IMR-90 (cell line): ENCODE data around the gene GMPR. TPM values are rescaled to one million over a fixed set of nuclear protein-coding genes. Genes with fewer than 3 reads are reported as not detected.

ENCODE experiments used
- ATAC-seq: fragments of 200-7000 bp; cut with Tn5 transposase; 2 replicates; pipeline ENCODE4 v1.9.1; 2020; ENCODE audit warnings: low read depth, mild to moderate bottlenecking, moderate library complexity
- BruUV-seq: library from RNA; stranded (reverse); fragments of 400-500 nt; replicated peaks from 2 replicates; lab custom pipeline; 2021; lab: Mats Ljungman, UMichigan
- CTCF ChIA-PET: fragments of 300-600 bp; formaldehyde crosslinking; extraction: SDS; loops from one replicate; lab custom pipeline; 2021; ENCODE audit warnings: antibody characterized with exemption; lab: Yijun Ruan, JAX
- POLR2A ChIA-PET: fragments of 300-600 bp; sonication (Branson Sonifier 250); formaldehyde crosslinking; loops from one replicate; lab custom pipeline; 2022; ENCODE audit warnings: antibody characterized with exemption; ENCODE audit not compliant: unreplicated experiment; lab: Charles Lee
- DNase-seq: peaks from one replicate; pipeline ENCODE4 v3.0.0; 2013
- H2AFZ ChIP-seq: replicated peaks from 2 replicates; pipeline ENCODE3; 2013; ENCODE audit warnings: low read length, mild to moderate bottlenecking; ENCODE audit not compliant: poor library complexity
- H2AK5ac ChIP-seq: 2 replicates; pipeline ENCODE4 v1.6.1; 2013; ENCODE audit warnings: low read depth, low read length, inconsistent platforms
- H2AK9ac ChIP-seq: replicated peaks from 2 replicates; pipeline ENCODE3; 2013; ENCODE audit warnings: mild to moderate bottlenecking, low read depth, low read length, moderate library complexity; ENCODE audit not compliant: poor library complexity
- H2BK120ac ChIP-seq: 2 replicates; pipeline ENCODE4 v1.6.1; 2013; ENCODE audit warnings: low read depth, low read length, inconsistent platforms
- H2BK15ac ChIP-seq: 3 replicates; pipeline ENCODE4 v1.6.1; 2013; ENCODE audit warnings: low read depth, low read length, inconsistent platforms
- H2BK20ac ChIP-seq: 2 replicates; pipeline ENCODE4 v1.6.1; 2013; ENCODE audit warnings: low read depth, mild to moderate bottlenecking, inconsistent platforms, low read length, moderate library complexity
- H2BK5ac ChIP-seq: 2 replicates; pipeline ENCODE4 v1.6.1; 2013; ENCODE audit warnings: mild to moderate bottlenecking, low read depth, low read length, inconsistent platforms; ENCODE audit not compliant: poor library complexity, severe bottlenecking
- H3K14ac ChIP-seq: replicated peaks from 2 replicates; pipeline ENCODE4 v1.6.1; 2013; ENCODE audit warnings: low read depth, low read length, inconsistent platforms
- H3K18ac ChIP-seq: 2 replicates; pipeline ENCODE4 v1.6.1; 2013; ENCODE audit warnings: low read depth, low read length, control low read depth
- H3K23ac ChIP-seq: 2 replicates; pipeline ENCODE4 v1.6.1; 2013; ENCODE audit warnings: low read depth, low read length, inconsistent platforms
- H3K27ac ChIP-seq: 2 replicates; pipeline ENCODE4 v1.5.1; 2013; ENCODE audit warnings: mild to moderate bottlenecking, control low read depth, low read length; ENCODE audit not compliant: insufficient read depth
- H3K27me3 ChIP-seq: 2 replicates; pipeline ENCODE4 v1.6.1; 2013; ENCODE audit warnings: low read length; ENCODE audit not compliant: control insufficient read depth, insufficient read depth
- H3K36me3 ChIP-seq: 2 replicates; pipeline ENCODE4 v1.6.1; 2013; ENCODE audit warnings: low read length, mixed read lengths; ENCODE audit not compliant: control insufficient read depth, insufficient read depth
- H3K4ac ChIP-seq: 2 replicates; pipeline ENCODE4 v1.6.1; 2013; ENCODE audit warnings: low read depth, low read length, inconsistent platforms
- H3K4me1 ChIP-seq: 2 replicates; pipeline ENCODE4 v1.6.1; 2013; ENCODE audit warnings: low read length, mixed read lengths; ENCODE audit not compliant: control insufficient read depth, insufficient read depth
- H3K4me2 ChIP-seq: 2 replicates; pipeline ENCODE4 v1.6.1; 2013; ENCODE audit warnings: low read depth, mild to moderate bottlenecking, control low read depth, low read length, moderate library complexity
- H3K4me3 ChIP-seq: 2 replicates; pipeline ENCODE4 v1.5.1; 2013; ENCODE audit warnings: low read depth, mild to moderate bottlenecking, control low read depth, low read length, moderate library complexity; ENCODE audit not compliant: insufficient read depth
- H3K56ac ChIP-seq: 2 replicates; pipeline ENCODE4 v1.6.1; 2013; ENCODE audit warnings: low read length, inconsistent platforms; ENCODE audit not compliant: insufficient read depth; ENCODE audit errors: extremely low read depth
- H3K79me1 ChIP-seq, 2 experiments: 2 replicates each; pipeline ENCODE4 v1.6.1; 2013; ENCODE audit warnings: low read length in 2 of 2, inconsistent platforms in 1 of 2, low read depth in 1 of 2
- H3K9ac ChIP-seq: 2 replicates; pipeline ENCODE4 v1.6.1; 2013; ENCODE audit warnings: low read depth, low read length, control low read depth
- H3K9me1 ChIP-seq: 2 replicates; pipeline ENCODE4 v1.6.1; 2013; ENCODE audit warnings: low read length, inconsistent platforms; ENCODE audit not compliant: insufficient read depth
- H3K9me3 ChIP-seq: 2 replicates; pipeline ENCODE4 v1.6.1; 2013; ENCODE audit warnings: low read length; ENCODE audit not compliant: control insufficient read depth, insufficient read depth
- H4K20me1 ChIP-seq: 2 replicates; pipeline ENCODE4 v1.6.1; 2013; ENCODE audit warnings: low read length, inconsistent platforms; ENCODE audit not compliant: insufficient read depth
- H4K5ac ChIP-seq: 2 replicates; pipeline ENCODE4 v1.6.1; 2013; ENCODE audit warnings: mild to moderate bottlenecking, low read depth, low read length, control low read depth
- H4K8ac ChIP-seq, 2 experiments: 2 replicates each; pipeline ENCODE4 v1.6.1; 2013; ENCODE audit warnings: low read depth in 2 of 2, low read length in 2 of 2, control low read depth in 1 of 2, inconsistent platforms in 1 of 2
- H4K91ac ChIP-seq: 2 replicates; pipeline ENCODE4 v1.6.1; 2013; ENCODE audit warnings: low read depth, low read length, inconsistent platforms; ENCODE audit not compliant: insufficient read depth
- BHLHE40 ChIP-seq: fragments of 150-350 bp; IDR thresholded peaks from 2 replicates; pipeline ENCODE4 v1.6.1; 2016; ENCODE audit warnings: mild to moderate bottlenecking, low read depth, low read length
- CEBPB ChIP-seq: IDR thresholded peaks from 2 replicates; pipeline ENCODE4 v1.6.1; 2012; ENCODE audit warnings: low read depth, low read length, improper control_type of control experiment
- CHD1 ChIP-seq: IDR thresholded peaks from 2 replicates; pipeline ENCODE4 v1.6.1; 2012; ENCODE audit warnings: low read depth, low read length, improper control_type of control experiment
- ELK1 ChIP-seq: fragments of 150-350 bp; IDR thresholded peaks from 2 replicates; pipeline ENCODE4 v1.6.1; 2016; ENCODE audit warnings: low read depth, mild to moderate bottlenecking, low read length, moderate library complexity, borderline replicate concordance
- FOS ChIP-seq: fragments of 150-350 bp; IDR thresholded peaks from 2 replicates; pipeline ENCODE4 v1.6.1; 2016; ENCODE audit warnings: low read depth, low read length
- MAFK ChIP-seq: IDR thresholded peaks from 2 replicates; pipeline ENCODE4 v1.6.1; 2012; ENCODE audit warnings: low read depth, low read length, improper control_type of control experiment
- MAZ ChIP-seq: IDR thresholded peaks from 2 replicates; pipeline ENCODE4 v1.6.1; 2012; ENCODE audit warnings: low read depth, mild to moderate bottlenecking, low read length, improper control_type of control experiment, moderate library complexity, borderline replicate concordance
- MXI1 ChIP-seq: IDR thresholded peaks from 2 replicates; pipeline ENCODE4 v1.6.1; 2012; ENCODE audit warnings: low read depth, mild to moderate bottlenecking, low read length, moderate library complexity, borderline replicate concordance
- NFE2L2 ChIP-seq: fragments of 150-350 bp; IDR thresholded peaks from 2 replicates; pipeline ENCODE4 v1.6.1; 2016; ENCODE audit warnings: low read depth, mild to moderate bottlenecking, low read length
- POLR2A ChIP-seq: IDR thresholded peaks from 2 replicates; pipeline ENCODE4 v1.6.1; 2012; ENCODE audit warnings: mild to moderate bottlenecking, low read depth, low read length
- RAD21 ChIP-seq: IDR thresholded peaks from 2 replicates; pipeline ENCODE4 v1.6.1; 2012; ENCODE audit warnings: low read length, improper control_type of control experiment
- RCOR1 ChIP-seq: IDR thresholded peaks from 2 replicates; pipeline ENCODE4 v1.6.1; 2012; ENCODE audit warnings: mild to moderate bottlenecking, low read length, improper control_type of control experiment; ENCODE audit not compliant: insufficient replicate concordance
- RFX5 ChIP-seq: IDR thresholded peaks from 2 replicates; pipeline ENCODE4 v1.8.0; 2012; ENCODE audit warnings: low read depth, mild to moderate bottlenecking, low read length, moderate library complexity
- SMC3 ChIP-seq: fragments of 150-350 bp; IDR thresholded peaks from 2 replicates; pipeline ENCODE4 v1.6.1; 2016; ENCODE audit warnings: low read depth, mild to moderate bottlenecking, antibody characterized with exemption, low read length, moderate library complexity
- USF2 ChIP-seq: fragments of 150-350 bp; IDR thresholded peaks from 2 replicates; pipeline ENCODE4 v1.6.1; 2017; ENCODE audit warnings: mild to moderate bottlenecking, antibody characterized with exemption, low read length, low read depth
- WGBS, 2 experiments: methylation state at CpG; one replicate each; pipeline versions ENCODE4 v1.1.5 to v1.1.7; 2013; ENCODE audit warnings: missing lambda C conversion rate in 2 of 2; ENCODE audit not compliant: insufficient read length in 1 of 2; ENCODE audit errors: extremely low coverage in 2 of 2; 5-methylcytosine and 5-hydroxymethylcytosine counted together
- dilution Hi-C: fragments of 300-500 bp; cut with HindIII; formaldehyde crosslinking; loops from one replicate; pipeline ENCODE4 v1.14.3; 2018; ENCODE audit warnings: low sequenced_read_pairs; ENCODE audit not compliant: unreplicated experiment
- in situ Hi-C: fragments of 300-500 bp; cut with MboI; formaldehyde crosslinking; loops from 3 replicates; pipeline ENCODE4 v1.14.3; 2019; ENCODE audit warnings: low sequenced_read_pairs, inconsistent platforms, mixed read lengths
- intact Hi-C: fragments of 100-400 bp; cut with micrococcal nuclease; formaldehyde crosslinking; loops from 2 replicates; pipeline ENCODE4 v1.10.0; 2022
- polyA plus RNA-seq, 3 experiments: library from polyadenylated mRNA; depleted of rRNA; stranded (reverse); fragments of >200 nt; gene quantifications; 2 replicates each; pipeline ENCODE4 v1.2.3, GENCODE V29; 2012; ENCODE audit warnings: low replicate concordance in 1 of 3
- total RNA-seq: library from RNA; depleted of rRNA; stranded (reverse); fragments of >200 nt; gene quantifications from 2 replicates; pipeline ENCODE4 v1.2.3, GENCODE V29; 2012
- TF ChIP-seq, protein P1 (sequence below): conservative IDR thresholded peaks from 2 replicates; pipeline ENCODE4 v1.5.1; 2012; ENCODE audit warnings: mild to moderate bottlenecking, low read depth, low read length, improper control_type of control experiment

Gene GMPR
- total and polyA plus RNA-seq, 2 of the 4 experiments (the other 2 are of a cell fraction) = 6.3 to 8.6 TPM

DNA sequence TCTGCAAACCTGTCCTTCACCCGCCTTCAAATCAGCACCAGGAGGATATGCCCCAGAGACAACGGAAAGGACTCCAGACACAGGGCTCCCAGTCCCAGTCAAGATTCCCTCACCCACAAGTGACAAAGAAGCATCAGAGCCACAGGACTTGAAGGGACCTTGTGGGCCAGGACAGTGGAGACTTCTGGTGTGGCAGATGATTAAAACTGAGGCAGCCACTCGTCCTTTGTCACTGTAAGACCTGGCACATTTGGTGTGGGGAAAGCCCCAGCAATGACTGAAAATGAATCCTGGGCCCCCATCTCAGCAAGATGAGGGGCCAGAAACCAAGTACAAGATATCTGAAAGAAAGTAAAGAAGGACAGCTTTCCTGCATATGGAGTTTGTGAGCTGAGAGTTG, 15.6 kb upstream of the GMPR start:
- no peaks in the 10 kb centered on the region for H4K20me1 ChIP-seq
- no peak overlapping the region for H3K14ac ChIP-seq
- H3K4ac ChIP-seq = no peak overlapping the region
- H3K18ac ChIP-seq = no peak overlapping the region
- no peak overlapping the region for H2AK9ac ChIP-seq
- no peak overlapping the region for H2BK20ac ChIP-seq
- no peaks in the 10 kb centered on the region for H3K9me3 ChIP-seq
- DNase-seq = no peak
- CTCF ChIA-PET = no interaction called here
- H3K36me3 ChIP-seq = no peaks in the 10 kb centered on the region
- H4K91ac ChIP-seq = no peak overlapping the region
- intact Hi-C loops = no loop called here
- ATAC-seq = no peak
- no peak overlapping the region for H2AK5ac ChIP-seq
- H3K4me1 ChIP-seq = no peaks in the 10 kb centered on the region
- H3K4me3 ChIP-seq = no peak overlapping the region
- no peak overlapping the region for H4K5ac ChIP-seq
- no peaks in the 10 kb centered on the region for H3K9me1 ChIP-seq
- no peak overlapping the region for H3K9ac ChIP-seq
- H2BK5ac ChIP-seq = no peak overlapping the region
- H3K27ac ChIP-seq = no peak overlapping the region
- H3K27me3 ChIP-seq = no peaks in the 10 kb centered on the region
- H3K56ac ChIP-seq = no peak overlapping the region
- POLR2A ChIA-PET = no interaction called here
- H3K4me2 ChIP-seq = no peak overlapping the region
- no TSS peak for BruUV-seq
- 100% methylated on average over 1 of the region's 3 CpGs; no CpG with 5 or more reads in 1 of the 2 experiments for WGBS, 2 experiments
- H2AFZ ChIP-seq = no peak overlapping the region
- no peak overlapping the region; the same call in 2 of the 3 replicates for H2BK15ac ChIP-seq
- no peak overlapping the region for H2BK120ac ChIP-seq
- H3K79me1 ChIP-seq = no peaks in the 10 kb centered on the region
- H4K8ac ChIP-seq = no peak overlapping the region
- H3K23ac ChIP-seq = no peak overlapping the region
- TF ChIP-seq RFX5 = no peak
- no peak for TF ChIP-seq POLR2A
- no peak for TF ChIP-seq MAZ
- TF ChIP-seq CHD1 = no peak
- no peak for TF ChIP-seq RCOR1
- no peak for TF ChIP-seq NFE2L2
- TF ChIP-seq RAD21 = no peak
- TF ChIP-seq, protein P1, sequence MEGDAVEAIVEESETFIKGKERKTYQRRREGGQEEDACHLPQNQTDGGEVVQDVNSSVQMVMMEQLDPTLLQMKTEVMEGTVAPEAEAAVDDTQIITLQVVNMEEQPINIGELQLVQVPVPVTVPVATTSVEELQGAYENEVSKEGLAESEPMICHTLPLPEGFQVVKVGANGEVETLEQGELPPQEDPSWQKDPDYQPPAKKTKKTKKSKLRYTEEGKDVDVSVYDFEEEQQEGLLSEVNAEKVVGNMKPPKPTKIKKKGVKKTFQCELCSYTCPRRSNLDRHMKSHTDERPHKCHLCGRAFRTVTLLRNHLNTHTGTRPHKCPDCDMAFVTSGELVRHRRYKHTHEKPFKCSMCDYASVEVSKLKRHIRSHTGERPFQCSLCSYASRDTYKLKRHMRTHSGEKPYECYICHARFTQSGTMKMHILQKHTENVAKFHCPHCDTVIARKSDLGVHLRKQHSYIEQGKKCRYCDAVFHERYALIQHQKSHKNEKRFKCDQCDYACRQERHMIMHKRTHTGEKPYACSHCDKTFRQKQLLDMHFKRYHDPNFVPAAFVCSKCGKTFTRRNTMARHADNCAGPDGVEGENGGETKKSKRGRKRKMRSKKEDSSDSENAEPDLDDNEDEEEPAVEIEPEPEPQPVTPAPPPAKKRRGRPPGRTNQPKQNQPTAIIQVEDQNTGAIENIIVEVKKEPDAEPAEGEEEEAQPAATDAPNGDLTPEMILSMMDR = no peak
- no peak for TF ChIP-seq USF2
- no peak for TF ChIP-seq BHLHE40
- no peak for TF ChIP-seq SMC3
- TF ChIP-seq FOS = no peak
- TF ChIP-seq ELK1 = no peak
- TF ChIP-seq MAFK = no peak
- no peak for TF ChIP-seq CEBPB
- TF ChIP-seq MXI1 = no peak
- dilution Hi-C loops = no loop called here
- in situ Hi-C loops = no loop called here
